ENCODE measurements around the gene AGXT.

The AGXT gene

DNA sequence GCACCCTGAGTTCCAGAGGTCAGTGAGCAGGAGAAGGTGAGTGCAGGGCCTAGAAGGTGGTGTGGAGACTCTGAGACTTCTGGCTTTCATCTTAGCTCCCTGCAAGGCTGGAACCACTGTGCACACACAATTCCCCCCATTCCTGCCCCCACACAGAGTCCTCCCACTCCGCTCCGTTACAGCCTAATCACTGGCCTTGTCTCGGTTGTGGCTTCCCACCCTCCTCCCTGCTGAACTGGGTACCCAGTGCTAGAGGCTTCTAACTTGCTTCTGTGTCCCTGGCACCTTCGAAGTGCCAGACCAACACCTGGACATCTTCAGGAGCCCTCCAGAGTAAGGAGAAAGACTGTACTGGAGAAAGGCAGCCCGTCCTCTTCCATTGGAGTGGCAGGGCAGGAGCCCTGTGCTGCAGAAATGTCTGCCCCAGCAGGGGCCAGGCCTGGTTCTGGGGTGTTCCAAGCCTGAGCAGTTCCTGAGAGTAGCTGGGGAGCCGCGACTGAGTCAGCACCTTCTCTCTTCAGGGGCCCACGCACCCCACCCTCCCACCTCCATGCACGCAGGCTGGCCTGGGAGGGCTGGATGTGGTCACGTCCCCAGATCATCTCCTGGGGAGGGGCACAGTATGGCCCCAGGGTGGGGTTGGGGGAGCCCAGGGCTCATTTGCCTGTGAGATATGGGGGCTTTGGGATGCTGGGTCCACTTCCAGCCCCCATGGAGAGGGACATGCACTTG is 60.9 kb downstream of the AGXT start:
- DNase-seq, result peak in 1 of 2 donors; percentile 0

Measured in activated CD4-positive, alpha-beta T cell treated with anti-CD3 and anti-CD28 coated beads for 4 hours (primary cell).